ENCODE measurements around the gene ENTPD5.

Gene ENTPD5

GRCh38 chr14:74018586-74019407, at the start of gene ENTPD5, which contains the start of gene BBOF1:
ENTPD5 (minus strand) TSS chr14:74019288; CDS start chr14:73988102, 31,186 bp downstream.
BBOF1 (plus strand) TSS chr14:74019349; CDS start chr14:74019479, 130 bp downstream.
- DNase-seq (ENCODE audit: extremely low read depth, low read depth), result peak; percentile 60
- TF ChIP-seq, protein P1, sequence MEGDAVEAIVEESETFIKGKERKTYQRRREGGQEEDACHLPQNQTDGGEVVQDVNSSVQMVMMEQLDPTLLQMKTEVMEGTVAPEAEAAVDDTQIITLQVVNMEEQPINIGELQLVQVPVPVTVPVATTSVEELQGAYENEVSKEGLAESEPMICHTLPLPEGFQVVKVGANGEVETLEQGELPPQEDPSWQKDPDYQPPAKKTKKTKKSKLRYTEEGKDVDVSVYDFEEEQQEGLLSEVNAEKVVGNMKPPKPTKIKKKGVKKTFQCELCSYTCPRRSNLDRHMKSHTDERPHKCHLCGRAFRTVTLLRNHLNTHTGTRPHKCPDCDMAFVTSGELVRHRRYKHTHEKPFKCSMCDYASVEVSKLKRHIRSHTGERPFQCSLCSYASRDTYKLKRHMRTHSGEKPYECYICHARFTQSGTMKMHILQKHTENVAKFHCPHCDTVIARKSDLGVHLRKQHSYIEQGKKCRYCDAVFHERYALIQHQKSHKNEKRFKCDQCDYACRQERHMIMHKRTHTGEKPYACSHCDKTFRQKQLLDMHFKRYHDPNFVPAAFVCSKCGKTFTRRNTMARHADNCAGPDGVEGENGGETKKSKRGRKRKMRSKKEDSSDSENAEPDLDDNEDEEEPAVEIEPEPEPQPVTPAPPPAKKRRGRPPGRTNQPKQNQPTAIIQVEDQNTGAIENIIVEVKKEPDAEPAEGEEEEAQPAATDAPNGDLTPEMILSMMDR (IDR thresholded peaks at IDR 0.05; ENCODE audit: low read depth, low read length), result no peak

GRCh38 chr14:74065746-74066575, 46.9 kb upstream of the ENTPD5 start:
- no peak for DNase-seq (ENCODE audit: extremely low read depth, low read depth)
- TF ChIP-seq, protein P1 (IDR thresholded peaks at IDR 0.05; ENCODE audit: low read depth, low read length), result no peak

DNA sequence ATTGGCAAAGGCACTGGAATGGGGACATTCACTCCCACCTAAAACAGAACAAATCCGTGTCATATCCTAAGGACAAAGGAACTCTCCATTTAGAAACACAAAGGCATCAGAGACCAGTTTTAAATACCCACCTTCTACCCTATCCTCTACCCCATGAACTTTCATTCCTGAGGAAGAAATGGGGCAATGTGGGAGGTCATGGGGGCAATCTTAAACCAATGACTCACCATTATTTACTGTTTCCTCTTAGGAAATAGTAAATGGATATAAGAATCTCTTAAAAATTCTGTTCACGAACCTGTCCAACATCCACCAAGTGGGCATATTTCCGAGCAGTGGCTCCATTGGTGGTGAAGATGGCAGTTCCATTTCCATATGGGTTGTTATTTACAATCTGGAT, 45.8 kb upstream of the ENTPD5 start:
- TF ChIP-seq, protein P1 (IDR thresholded peaks at IDR 0.05; ENCODE audit: low read depth, low read length), result no peak
- DNase-seq (ENCODE audit: extremely low read depth, low read depth), result no peak

DNA sequence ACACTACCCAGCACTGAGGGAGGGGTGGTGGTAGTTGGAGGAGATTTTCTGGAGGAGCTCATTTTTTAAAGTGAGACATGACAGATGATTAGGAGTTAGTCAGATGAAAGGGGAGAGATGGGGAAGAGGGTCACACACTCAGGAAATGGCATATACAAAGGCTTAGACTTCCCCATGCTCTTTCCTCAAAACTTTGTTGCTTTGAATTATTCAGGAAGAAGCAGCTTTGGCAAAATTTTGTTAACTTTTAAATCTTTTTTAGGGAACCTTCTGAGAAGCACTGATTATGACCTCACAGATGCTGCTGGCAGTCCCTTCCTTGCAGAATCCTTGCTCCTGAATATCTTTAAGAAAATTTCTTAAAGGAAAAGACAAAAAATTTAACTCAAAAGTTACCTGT, 45.3 kb upstream of the ENTPD5 start:
- DNase-seq (ENCODE audit: extremely low read depth, low read depth), result no peak
- TF ChIP-seq, protein P1 (IDR thresholded peaks at IDR 0.05; ENCODE audit: low read depth, low read length), result no peak

GRCh38 chr14:74062809-74063150, 43.7 kb upstream of the ENTPD5 start:
- TF ChIP-seq, protein P1 (IDR thresholded peaks at IDR 0.05; ENCODE audit: low read depth, low read length), result no peak
- no peak for DNase-seq (ENCODE audit: extremely low read depth, low read depth)

DNA sequence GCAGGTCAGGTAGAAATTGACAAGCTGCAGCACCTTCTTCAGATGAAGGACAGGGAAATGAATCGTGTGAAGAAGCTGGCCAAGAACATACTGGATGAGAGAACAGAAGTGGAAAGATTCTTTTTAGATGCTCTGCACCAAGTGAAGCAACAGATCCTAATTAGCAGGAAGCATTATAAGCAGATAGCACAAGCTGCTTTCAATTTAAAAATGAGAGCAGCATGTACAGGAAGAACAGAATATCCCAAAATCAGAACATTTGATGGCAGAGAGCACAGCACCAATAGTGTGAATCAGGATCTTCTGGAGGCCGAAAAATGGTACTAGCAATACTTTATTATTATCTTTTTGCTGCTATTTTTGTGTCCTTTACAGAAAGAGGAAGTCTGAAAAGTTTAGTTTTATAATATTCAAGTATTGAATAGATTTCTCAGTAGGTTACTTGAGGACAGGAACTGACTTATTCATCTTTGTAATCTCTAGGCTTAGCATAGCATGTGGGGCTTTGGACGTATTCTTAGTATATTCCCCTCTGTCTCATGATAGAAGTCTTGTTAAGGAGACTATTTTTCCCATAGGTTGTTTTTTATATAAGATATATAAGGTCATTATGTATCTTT, 30.9 kb upstream of the ENTPD5 start:
- TF ChIP-seq, protein P1 (IDR thresholded peaks at IDR 0.05; ENCODE audit: low read depth, low read length), result no peak
- DNase-seq (ENCODE audit: extremely low read depth, low read depth), result no peak
